ENCODE measurements around the gene MFSD2B. TPM values are rescaled to one million over a fixed set of nuclear protein-coding genes. Genes with fewer than 3 reads are reported as not detected.

The MFSD2B gene
- total RNA-seq, 1 donor from 2014 or later = 0.67 TPM

Other genes starting within 250 kb of the MFSD2B start
- gene ATAD2B, start 83.0 kb upstream of the MFSD2B start, total RNA-seq = 42.2 TPM
- 30.3 TPM for gene UBXN2A, start 69.6 kb upstream of the MFSD2B start, total RNA-seq
- gene WDCP, start 37.3 kb downstream of the MFSD2B start, total RNA-seq = 11.8 TPM
- 11.1 TPM for gene FKBP1B, start 39.7 kb downstream of the MFSD2B start, total RNA-seq
- gene SF3B6, start 66.2 kb downstream of the MFSD2B start, total RNA-seq = 62.5 TPM
- 25.3 TPM for gene TP53I3, start 74.7 kb downstream of the MFSD2B start, total RNA-seq
- gene PFN4, start 113.2 kb downstream of the MFSD2B start, total RNA-seq = 1.5 TPM
- 61.4 TPM for gene FAM228B, start 113.4 kb downstream of the MFSD2B start, total RNA-seq
- gene FAM228A, start 165.0 kb downstream of the MFSD2B start, total RNA-seq = 3.9 TPM

Measured in sciatic nerve (tissue), 1 donor.